ENCODE results near the gene MAT2B.
A peak's percentile ranks its signal among the peaks of the same experiment; 100 is the strongest.
"Not testable (repeated sequence)": the region's sequence is repeated elsewhere in the genome, so short reads cannot be mapped to it uniquely, and the experiment has no call there.

The MAT2B gene

GRCh38 chr5:163503106-163504078, 2.0 kb upstream of the MAT2B start:
- peak in 1 of 3 donors; percentile 12 for DNase-seq (ENCODE audit: low read depth in 3 of 3, low spot score in 1 of 3)

GRCh38 chr5:163504079-163504931, 1.1 kb upstream of the MAT2B start:
- peak in 1 of 3 donors; percentile 20 for DNase-seq (ENCODE audit: low read depth in 3 of 3, low spot score in 1 of 3)

GRCh38 chr5:163505049-163505367, 411 bp upstream of the MAT2B start:
- no peak for DNase-seq (ENCODE audit: low read depth in 3 of 3, low spot score in 1 of 3)

- no peak for DNase-seq (ENCODE audit: low read depth in 3 of 3, low spot score in 1 of 3)
Observed at GRCh38 chr5:163506095-163506457, 657 bp downstream of the MAT2B start.

- no peak for DNase-seq (ENCODE audit: low read depth in 3 of 3, low spot score in 1 of 3)
Observed at GRCh38 chr5:163506726-163507125, 1.3 kb downstream of the MAT2B start.

- no peak for DNase-seq (ENCODE audit: low read depth in 3 of 3, low spot score in 1 of 3)
Observed at GRCh38 chr5:163508753-163509152, 3.3 kb downstream of the MAT2B start.

GRCh38 chr5:163509291-163509951, 4.0 kb downstream of the MAT2B start:
- no peak for DNase-seq (ENCODE audit: low read depth in 3 of 3, low spot score in 1 of 3)

- DNase-seq (ENCODE audit: low read depth in 3 of 3, low spot score in 1 of 3) = no peak
Observed at GRCh38 chr5:163512526-163512925, 7.1 kb downstream of the MAT2B start.

GRCh38 chr5:163525096-163525495, 19.7 kb downstream of the MAT2B start:
- DNase-seq (ENCODE audit: low read depth in 3 of 3, low spot score in 1 of 3) = no peak

GRCh38 chr5:163529698-163530097, 24.3 kb downstream of the MAT2B start:
- DNase-seq (ENCODE audit: low read depth in 3 of 3, low spot score in 1 of 3) = no peak

- DNase-seq (ENCODE audit: low read depth in 3 of 3, low spot score in 1 of 3) = no peak
Observed at GRCh38 chr5:163531272-163531671, 25.9 kb downstream of the MAT2B start.

GRCh38 chr5:163532171-163533084, 27.0 kb downstream of the MAT2B start:
- DNase-seq (ENCODE audit: low read depth in 3 of 3, low spot score in 1 of 3) = no peak

- no peak for DNase-seq (ENCODE audit: low read depth in 3 of 3, low spot score in 1 of 3)
Observed at GRCh38 chr5:163533223-163533622, 27.8 kb downstream of the MAT2B start.

- no peak for DNase-seq (ENCODE audit: low read depth in 3 of 3, low spot score in 1 of 3)
Observed at GRCh38 chr5:163534492-163535094, 29.2 kb downstream of the MAT2B start.

- no peak for DNase-seq (ENCODE audit: low read depth in 3 of 3, low spot score in 1 of 3)
Observed at GRCh38 chr5:163535290-163535689, 29.9 kb downstream of the MAT2B start.

- not testable (repeated sequence) for DNase-seq (ENCODE audit: low read depth in 3 of 3, low spot score in 1 of 3)
Observed at GRCh38 chr5:163536442-163536841, 31.0 kb downstream of the MAT2B start.

GRCh38 chr5:163540696-163541095, 35.3 kb downstream of the MAT2B start:
- no peak for DNase-seq (ENCODE audit: low read depth in 3 of 3, low spot score in 1 of 3)

- DNase-seq (ENCODE audit: low read depth in 3 of 3, low spot score in 1 of 3) = no peak
Observed at GRCh38 chr5:163542771-163543170, 37.4 kb downstream of the MAT2B start.

- no peak for DNase-seq (ENCODE audit: low read depth in 3 of 3, low spot score in 1 of 3)
Observed at GRCh38 chr5:163544041-163544440, 38.6 kb downstream of the MAT2B start.

GRCh38 chr5:163544836-163545235, 39.4 kb downstream of the MAT2B start:
- no peak for DNase-seq (ENCODE audit: low read depth in 3 of 3, low spot score in 1 of 3)
